ENCODE results near the gene MFAP3.
"Not testable (repeated sequence)": the region's sequence is repeated elsewhere in the genome, so short reads cannot be mapped to it uniquely, and the experiment has no call there.

The MFAP3 gene

GRCh38 chr5:154038707-154039457 lies at the start of gene MFAP3, which contains the start of gene FAM114A2:
Gene MFAP3, plus strand, starts transcription at chr5:154038967. Its CDS starts 10,756 bp downstream, at chr5:154049723.
Gene FAM114A2, minus strand, starts transcription at chr5:154038910. Its CDS starts 3,957 bp downstream, at chr5:154034953.
- DNase-seq (ENCODE audit: low spot score): peak; percentile 94

GRCh38 chr5:153991168-153991567 lies 47.6 kb upstream of the MFAP3 start:
- DNase-seq (ENCODE audit: low spot score): no peak

DNA sequence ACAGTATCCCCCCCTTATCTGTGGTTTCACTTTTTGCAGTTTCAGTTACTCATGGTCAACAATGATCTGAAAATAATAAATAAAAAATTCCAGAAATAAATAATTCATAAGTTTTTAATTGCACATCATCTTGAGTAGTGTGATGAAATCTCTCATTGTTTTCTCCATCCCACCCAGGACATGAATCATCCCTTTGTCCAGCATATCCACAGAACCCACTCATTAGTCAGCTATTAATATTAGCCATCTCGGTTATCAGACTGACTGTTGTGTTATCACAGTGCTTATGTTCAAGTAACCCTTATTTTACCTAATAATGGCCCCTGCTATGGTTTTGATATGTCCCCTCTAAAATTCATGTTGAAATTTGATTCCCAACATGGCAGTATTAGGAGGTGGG lies 40.8 kb upstream of the MFAP3 start:
- DNase-seq (ENCODE audit: low spot score): no peak

DNA sequence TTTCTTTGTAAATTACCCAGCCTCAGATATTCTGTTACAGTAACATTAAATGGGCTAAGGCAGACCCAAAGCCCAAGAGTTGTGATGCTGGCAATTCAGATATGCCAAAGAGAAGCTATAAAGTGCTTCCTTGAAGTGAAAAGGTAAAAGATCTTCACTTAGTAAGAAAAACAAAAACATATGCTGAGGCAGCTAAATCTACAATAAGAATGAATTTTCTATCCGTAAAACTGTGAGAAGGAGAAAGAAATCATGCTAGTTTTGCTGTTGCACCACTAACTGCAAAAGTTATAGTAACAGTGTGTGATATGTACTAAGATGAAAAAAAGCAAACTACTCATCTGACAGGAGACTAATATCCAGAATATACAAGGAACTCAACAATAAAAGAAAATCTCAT lies 40.0 kb upstream of the MFAP3 start:
- no peak for DNase-seq (ENCODE audit: low spot score)

DNA sequence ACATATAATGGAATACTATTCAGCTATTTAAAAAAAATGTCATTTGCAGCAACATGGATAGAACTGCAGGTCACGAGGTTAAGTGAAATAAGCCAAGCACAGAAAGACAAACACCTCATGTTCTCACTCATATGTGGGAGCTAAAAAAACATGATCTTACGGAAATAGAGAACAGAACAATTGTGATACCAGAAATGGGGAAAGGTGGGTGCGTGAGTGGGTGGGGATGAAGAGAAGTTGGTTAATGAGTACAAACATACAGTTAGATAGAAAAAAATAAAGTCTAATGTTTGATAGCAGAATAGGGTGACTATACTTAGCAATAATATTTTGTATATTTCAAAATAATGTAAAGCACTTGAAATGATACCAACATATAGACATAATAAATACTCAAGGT lies 38.8 kb upstream of the MFAP3 start:
- no peak for DNase-seq (ENCODE audit: low spot score)

DNA sequence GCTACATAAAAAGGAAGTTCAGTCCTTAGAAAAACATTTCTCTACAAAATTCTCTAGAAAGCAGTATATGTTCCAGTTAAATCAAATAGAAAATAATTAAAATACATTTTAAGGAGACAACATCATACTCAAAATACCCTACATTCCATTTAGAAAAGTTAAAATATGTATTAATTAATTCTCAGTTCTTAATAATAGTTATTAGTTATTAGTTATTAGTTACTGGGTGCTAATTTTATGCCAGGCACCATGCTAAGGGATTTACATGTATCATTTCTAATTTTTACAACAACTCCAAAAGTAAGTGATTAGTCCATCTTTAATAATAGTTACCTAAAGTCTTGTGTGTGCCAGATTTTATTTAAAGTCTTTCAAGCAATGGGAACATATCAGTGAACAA lies 38.1 kb upstream of the MFAP3 start:
- DNase-seq (ENCODE audit: low spot score): no peak

GRCh38 chr5:154002093-154002492 lies 36.7 kb upstream of the MFAP3 start:
- DNase-seq (ENCODE audit: low spot score): no peak

- no peak for DNase-seq (ENCODE audit: low spot score)
Measured at GRCh38 chr5:154002511-154003020, 36.2 kb upstream of the MFAP3 start.

DNA sequence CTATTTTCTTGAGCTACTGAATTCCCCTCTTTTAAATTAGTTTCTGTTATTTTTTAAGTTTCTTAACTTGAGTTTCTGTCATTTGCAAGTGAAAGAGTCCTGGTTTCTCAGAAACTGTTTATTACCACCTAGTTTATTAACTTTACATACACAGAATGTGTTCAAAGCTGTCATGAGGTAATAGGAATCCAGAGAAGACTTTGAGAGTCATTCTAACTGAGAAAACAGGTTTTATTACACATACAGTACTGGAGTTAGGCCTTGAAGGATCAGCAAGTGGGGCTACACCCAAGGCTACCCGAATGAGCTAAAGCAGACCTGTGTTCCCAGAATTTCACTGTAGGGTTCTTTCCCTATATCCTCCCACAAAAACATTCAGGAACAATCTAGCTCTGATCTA lies 33.1 kb upstream of the MFAP3 start:
- DNase-seq (ENCODE audit: low spot score): no peak

DNA sequence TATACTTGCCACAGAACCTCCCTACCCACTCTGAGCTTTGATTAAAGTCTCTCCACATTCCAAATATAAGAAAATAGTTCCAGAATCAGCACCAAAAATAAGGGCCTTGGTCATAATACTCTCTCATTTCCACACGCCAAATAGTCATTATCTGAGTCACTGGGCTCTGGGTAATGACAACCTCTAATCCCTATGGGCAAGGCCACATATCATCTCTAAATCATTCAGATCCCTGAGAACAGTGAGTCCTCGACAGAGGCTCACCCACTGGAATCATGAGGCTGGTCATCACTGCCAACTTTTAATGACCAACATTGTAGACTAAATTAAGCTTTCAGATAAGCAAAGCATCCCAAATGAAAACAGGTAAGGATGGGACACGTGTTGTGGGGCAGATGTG lies 28.1 kb upstream of the MFAP3 start:
- DNase-seq (ENCODE audit: low spot score): no peak

DNA sequence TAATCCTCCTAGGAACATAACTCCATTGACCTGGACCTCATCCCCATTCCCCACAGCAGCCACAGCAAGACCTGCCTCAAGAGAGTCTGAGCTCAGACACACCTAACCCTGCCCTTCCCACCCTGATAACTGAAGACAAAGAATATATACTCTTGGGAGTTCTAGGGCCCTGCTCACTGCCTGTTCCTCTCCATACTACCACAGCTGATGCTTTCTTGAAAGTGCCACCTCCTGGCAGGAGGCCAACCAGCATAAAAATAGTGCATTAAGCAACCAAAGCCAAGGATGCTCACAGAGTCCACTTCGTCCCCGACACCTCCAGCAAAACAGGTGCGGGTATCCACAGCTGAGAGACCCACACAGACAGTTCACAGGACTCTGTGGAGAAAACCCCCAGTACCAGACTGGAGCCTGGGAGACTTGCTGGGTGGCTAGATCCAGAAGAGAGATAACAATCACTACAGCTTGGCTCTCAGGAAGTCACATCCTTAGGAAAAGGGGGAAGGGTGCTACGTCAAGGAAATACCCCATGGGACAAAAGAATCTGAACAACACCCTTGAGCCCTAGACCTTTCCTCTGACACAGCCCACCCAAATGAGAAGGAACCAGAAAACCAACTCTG lies 23.6 kb upstream of the MFAP3 start:
- DNase-seq (ENCODE audit: low spot score): no peak

DNA sequence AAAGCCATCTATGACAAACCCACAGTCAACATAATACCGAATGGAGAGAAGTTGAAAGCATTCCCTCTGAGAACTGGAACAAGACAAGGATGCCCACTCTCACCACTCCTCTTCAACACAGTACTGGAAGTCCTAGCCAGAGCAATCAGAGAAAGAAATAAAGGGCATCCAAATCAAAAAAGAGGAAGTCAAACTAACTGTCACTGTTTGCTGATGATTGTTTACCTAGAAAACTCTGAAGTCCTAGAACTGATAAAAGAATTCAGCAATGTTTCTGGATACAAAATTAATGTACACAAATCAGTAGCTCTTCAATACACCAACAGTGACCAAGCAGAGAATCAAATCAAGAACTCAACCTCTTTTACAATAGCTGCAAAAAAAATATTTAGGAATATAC lies 19.8 kb upstream of the MFAP3 start:
- not testable (repeated sequence) for DNase-seq (ENCODE audit: low spot score)

DNA sequence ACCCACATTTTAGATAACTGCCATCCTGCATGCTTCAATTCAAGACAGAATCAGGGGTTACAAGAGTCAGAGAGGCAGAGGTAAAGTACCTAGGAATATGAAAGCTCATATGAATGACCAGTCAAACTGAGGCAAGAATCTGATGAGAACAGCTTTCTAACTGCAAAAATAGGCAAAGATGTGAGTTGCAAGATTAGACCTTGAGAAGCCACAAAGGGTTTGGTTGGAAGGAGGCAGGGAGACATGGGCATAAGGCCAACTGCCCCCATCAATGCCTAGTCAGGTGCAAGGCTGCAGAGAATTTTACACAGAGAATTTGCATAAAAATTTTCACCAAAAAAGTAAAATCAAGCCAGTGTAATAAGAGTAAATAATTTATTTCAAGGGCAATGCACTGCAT lies 12.8 kb upstream of the MFAP3 start:
- no peak for DNase-seq (ENCODE audit: low spot score)

- DNase-seq (ENCODE audit: low spot score): no peak
Measured at GRCh38 chr5:154031937-154032489, 6.8 kb upstream of the MFAP3 start.

DNA sequence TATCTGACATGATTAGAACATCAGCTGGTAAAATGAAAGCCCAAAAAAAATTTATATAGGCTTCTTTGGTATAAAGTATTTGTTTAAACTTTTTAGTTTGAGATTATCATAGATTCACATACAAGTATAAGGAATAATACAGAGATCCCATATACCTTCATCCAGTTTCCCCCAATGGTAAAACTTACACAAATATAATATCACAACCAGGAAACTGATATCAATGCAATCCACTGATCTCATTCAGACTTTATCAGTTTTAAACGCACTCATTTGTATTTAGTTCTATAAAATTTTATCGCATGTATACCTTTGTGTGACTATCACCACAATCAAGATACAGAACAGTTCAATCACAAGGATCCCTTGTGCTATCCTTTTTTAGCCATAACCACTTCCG lies 3.8 kb upstream of the MFAP3 start:
- no peak for DNase-seq (ENCODE audit: low spot score)

- DNase-seq (ENCODE audit: low spot score): peak; percentile 47
Measured at GRCh38 chr5:154038261-154038706, 483 bp upstream of the MFAP3 start.

DNA sequence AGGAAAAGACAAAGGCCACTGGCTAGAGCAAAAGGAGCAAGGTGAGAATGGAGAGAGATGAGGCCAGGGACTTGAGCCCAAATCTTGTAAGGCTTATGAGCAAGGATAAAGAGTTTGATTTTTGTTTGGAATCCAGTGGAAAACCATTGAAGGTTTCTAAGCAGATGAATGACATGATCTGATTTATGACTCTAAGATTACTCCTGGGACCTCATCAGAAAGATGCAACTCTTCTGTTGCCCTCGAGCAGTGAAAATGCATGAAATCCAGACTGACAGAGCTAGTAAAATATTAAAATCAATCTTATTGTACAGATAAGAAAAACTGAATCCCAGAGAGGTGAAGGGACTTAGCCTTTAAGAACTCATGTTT lies 677 bp downstream of the MFAP3 start:
- no peak for DNase-seq (ENCODE audit: low spot score)

DNA sequence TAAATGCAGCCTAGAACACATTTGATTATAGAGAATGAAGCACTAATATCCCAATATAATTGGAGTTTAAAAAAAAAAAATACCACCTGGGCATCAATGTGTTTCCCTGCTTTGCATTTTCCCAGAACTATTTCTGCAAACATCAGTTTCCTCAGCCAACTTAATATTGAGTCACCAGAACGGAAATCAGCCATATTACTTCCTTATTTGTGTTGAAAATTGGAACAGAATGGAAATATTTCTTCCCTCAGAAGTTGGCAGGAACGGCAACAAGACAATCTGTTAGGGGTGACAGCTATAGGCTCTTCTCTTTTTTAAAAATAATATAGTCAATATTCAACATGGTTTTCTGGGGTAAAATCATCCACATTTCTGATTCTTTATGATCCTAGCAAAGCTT lies 4.0 kb downstream of the MFAP3 start:
- no peak for DNase-seq (ENCODE audit: low spot score)

GRCh38 chr5:154044099-154044498 lies 5.3 kb downstream of the MFAP3 start:
- DNase-seq (ENCODE audit: low spot score): no peak

- DNase-seq (ENCODE audit: low spot score): no peak
Measured at GRCh38 chr5:154044581-154044980, 5.8 kb downstream of the MFAP3 start.

GRCh38 chr5:154046486-154046885 lies 7.7 kb downstream of the MFAP3 start:
- no peak for DNase-seq (ENCODE audit: low spot score)

- DNase-seq (ENCODE audit: low spot score): no peak
Measured at GRCh38 chr5:154047324-154047723, 8.6 kb downstream of the MFAP3 start.

GRCh38 chr5:154049636-154050035 lies 10.9 kb downstream of the MFAP3 start:
- no peak for DNase-seq (ENCODE audit: low spot score)

All from LoVo (cell line).